Measurements from ENCODE around the gene AMER2.
"Not testable (repeated sequence)": the region's sequence is repeated elsewhere in the genome, so short reads cannot be mapped to it uniquely, and the experiment has no call there.

Gene AMER2

GRCh38 chr13:25181597-25181996, 9.5 kb upstream of the AMER2 start:
- no peak for DNase-seq

GRCh38 chr13:25180775-25181537, 8.9 kb upstream of the AMER2 start:
- DNase-seq, result no peak

GRCh38 chr13:25179832-25180774, 8.0 kb upstream of the AMER2 start:
- no peak for DNase-seq

- DNase-seq, result no peak
Measured at GRCh38 chr13:25179011-25179410, 6.9 kb upstream of the AMER2 start.

- no peak for DNase-seq
Measured at GRCh38 chr13:25178070-25178469, 6.0 kb upstream of the AMER2 start.

GRCh38 chr13:25177636-25178035, 5.5 kb upstream of the AMER2 start:
- DNase-seq, result no peak

- no peak for DNase-seq
Measured at GRCh38 chr13:25177012-25177411, 4.9 kb upstream of the AMER2 start.

- DNase-seq, result no peak
Measured at GRCh38 chr13:25175431-25175830, 3.3 kb upstream of the AMER2 start.

- DNase-seq, result no peak
Measured at GRCh38 chr13:25175026-25175425, 2.9 kb upstream of the AMER2 start.

- DNase-seq, result no peak
Measured at GRCh38 chr13:25174304-25174703, 2.2 kb upstream of the AMER2 start.

- no peak for DNase-seq
Measured at GRCh38 chr13:25172303-25172630, 179 bp upstream of the AMER2 start.

GRCh38 chr13:25171170-25171516, 945 bp downstream of the AMER2 start:
- DNase-seq, result no peak

- DNase-seq, result no peak
Measured at GRCh38 chr13:25170554-25171111, 1.5 kb downstream of the AMER2 start.

- no peak for DNase-seq
Measured at GRCh38 chr13:25169951-25170553, 2.0 kb downstream of the AMER2 start.

- DNase-seq, result no peak
Measured at GRCh38 chr13:25169356-25169755, 2.7 kb downstream of the AMER2 start.

- DNase-seq, result no peak
Measured at GRCh38 chr13:25168790-25169189, 3.3 kb downstream of the AMER2 start.

- DNase-seq, result no peak
Measured at GRCh38 chr13:25167382-25168174, 4.5 kb downstream of the AMER2 start.

GRCh38 chr13:25166306-25166705, 5.8 kb downstream of the AMER2 start:
- no peak for DNase-seq

- no peak for DNase-seq
Measured at GRCh38 chr13:25165663-25166062, 6.4 kb downstream of the AMER2 start.

GRCh38 chr13:25165163-25165562, 6.9 kb downstream of the AMER2 start:
- DNase-seq, result not testable (repeated sequence)

- no peak for DNase-seq
Measured at GRCh38 chr13:25157681-25158080, 14.4 kb downstream of the AMER2 start.

- no peak for DNase-seq
Measured at GRCh38 chr13:25153736-25154135, 18.4 kb downstream of the AMER2 start.

Measured in fibroblast of skin of abdomen (primary cell).